D721Med (cell line): Measurements from ENCODE around the gene SGK2.

ENCODE experiments used
- DNase-seq: peaks from one replicate; pipeline ENCODE4 v3.0.0; 2011; ENCODE audit warnings: low spot score; ENCODE audit not compliant: insufficient read length
- FAIRE-seq: peaks from 2 replicates; lab custom pipeline; 2011; peaks lifted over from hg19 to GRCh38; lab: Jason Lieb, UNC
- TF ChIP-seq, protein P1 (sequence below): IDR thresholded peaks from 2 replicates; pipeline ENCODE4 v1.5.1; 2012; ENCODE audit warnings: mild to moderate bottlenecking, control low read depth; ENCODE audit not compliant: insufficient read depth; ENCODE audit errors: missing control alignments

SGK2 gene

GRCh38 chr20:43536041-43536816 is 22.6 kb upstream of the SGK2 start:
- DNase-seq (no peak), FAIRE-seq (no peak)
- TF ChIP-seq, protein P1, sequence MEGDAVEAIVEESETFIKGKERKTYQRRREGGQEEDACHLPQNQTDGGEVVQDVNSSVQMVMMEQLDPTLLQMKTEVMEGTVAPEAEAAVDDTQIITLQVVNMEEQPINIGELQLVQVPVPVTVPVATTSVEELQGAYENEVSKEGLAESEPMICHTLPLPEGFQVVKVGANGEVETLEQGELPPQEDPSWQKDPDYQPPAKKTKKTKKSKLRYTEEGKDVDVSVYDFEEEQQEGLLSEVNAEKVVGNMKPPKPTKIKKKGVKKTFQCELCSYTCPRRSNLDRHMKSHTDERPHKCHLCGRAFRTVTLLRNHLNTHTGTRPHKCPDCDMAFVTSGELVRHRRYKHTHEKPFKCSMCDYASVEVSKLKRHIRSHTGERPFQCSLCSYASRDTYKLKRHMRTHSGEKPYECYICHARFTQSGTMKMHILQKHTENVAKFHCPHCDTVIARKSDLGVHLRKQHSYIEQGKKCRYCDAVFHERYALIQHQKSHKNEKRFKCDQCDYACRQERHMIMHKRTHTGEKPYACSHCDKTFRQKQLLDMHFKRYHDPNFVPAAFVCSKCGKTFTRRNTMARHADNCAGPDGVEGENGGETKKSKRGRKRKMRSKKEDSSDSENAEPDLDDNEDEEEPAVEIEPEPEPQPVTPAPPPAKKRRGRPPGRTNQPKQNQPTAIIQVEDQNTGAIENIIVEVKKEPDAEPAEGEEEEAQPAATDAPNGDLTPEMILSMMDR, result no peak

DNA sequence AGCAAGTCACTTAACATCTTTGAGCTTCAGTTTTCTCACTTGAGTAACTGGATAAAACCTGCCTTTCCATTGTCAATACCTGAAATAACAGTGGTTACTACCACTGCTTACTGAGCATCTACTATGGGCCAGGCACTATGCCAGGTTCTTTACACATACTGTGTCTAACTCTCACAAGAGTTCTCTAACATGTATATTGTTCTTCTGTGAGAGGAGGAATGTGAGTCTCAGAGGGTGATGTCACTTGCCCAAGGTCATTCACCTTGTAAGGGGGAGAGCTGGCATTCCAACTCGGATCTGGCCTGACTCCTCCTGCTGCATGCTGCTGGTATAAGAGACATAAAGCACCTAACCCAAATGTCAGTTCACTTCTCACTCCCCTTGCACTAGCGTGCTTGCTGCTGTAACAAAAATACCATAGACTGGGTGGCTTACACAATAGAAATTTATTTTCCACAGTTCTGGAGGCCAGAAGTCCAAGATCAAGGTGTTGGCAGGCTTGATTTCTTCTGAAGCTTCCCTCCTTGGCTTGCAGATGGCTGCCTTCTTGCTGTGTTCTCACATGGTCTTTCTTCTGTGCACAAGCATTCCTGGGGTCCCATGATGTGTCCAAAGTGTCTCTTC is 21.9 kb upstream of the SGK2 start:
- FAIRE-seq (no peak), DNase-seq (no peak)
- TF ChIP-seq, protein P1, result no peak

DNA sequence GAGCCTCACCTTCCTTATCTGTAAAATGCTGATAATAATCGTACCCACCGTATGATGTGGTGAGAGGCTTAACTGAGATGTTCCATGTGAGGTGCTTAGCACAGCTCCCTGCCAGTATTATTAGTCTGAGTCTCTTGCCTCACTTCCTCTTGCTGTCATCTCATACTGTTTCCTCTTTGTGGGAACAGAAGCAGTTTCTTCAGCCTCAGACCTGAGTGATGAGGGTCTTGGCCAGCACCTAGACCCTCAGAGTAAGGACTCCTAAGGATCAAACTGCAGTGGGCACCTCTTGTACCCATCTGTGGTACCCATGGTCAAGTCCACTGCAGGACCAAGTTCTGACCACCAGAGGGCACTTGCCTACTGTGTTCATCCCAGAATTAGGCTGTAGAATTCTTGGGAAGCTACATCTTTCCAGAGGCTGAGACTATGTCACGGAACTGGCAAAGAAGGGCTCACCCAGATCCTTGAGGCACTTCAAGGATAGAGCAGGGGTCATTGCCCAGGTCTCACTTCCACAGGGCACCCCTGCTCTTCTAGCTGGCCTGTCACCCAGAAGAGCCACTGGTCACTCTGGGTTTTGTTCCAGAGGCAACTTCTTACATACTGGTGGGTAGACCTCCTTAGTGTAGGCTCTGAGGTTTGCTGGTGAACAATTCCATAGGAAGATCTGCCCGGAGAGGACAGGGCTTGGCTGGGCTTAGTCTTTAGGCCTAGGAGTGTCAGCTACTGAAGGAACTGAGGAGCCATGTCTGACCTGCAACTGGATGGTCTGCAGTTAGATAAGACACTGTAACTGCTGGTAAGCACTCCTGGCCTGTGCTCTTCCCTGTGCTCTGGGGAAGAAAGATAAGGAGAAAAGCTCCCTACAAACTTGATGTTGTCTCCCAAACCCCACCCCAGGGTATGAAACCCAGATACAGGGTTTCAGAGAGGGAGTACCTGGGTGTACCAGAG is 20.6 kb upstream of the SGK2 start:
- DNase-seq, result peak; percentile 47
- TF ChIP-seq, protein P1, result peak; percentile 83
- FAIRE-seq, result no peak

DNA sequence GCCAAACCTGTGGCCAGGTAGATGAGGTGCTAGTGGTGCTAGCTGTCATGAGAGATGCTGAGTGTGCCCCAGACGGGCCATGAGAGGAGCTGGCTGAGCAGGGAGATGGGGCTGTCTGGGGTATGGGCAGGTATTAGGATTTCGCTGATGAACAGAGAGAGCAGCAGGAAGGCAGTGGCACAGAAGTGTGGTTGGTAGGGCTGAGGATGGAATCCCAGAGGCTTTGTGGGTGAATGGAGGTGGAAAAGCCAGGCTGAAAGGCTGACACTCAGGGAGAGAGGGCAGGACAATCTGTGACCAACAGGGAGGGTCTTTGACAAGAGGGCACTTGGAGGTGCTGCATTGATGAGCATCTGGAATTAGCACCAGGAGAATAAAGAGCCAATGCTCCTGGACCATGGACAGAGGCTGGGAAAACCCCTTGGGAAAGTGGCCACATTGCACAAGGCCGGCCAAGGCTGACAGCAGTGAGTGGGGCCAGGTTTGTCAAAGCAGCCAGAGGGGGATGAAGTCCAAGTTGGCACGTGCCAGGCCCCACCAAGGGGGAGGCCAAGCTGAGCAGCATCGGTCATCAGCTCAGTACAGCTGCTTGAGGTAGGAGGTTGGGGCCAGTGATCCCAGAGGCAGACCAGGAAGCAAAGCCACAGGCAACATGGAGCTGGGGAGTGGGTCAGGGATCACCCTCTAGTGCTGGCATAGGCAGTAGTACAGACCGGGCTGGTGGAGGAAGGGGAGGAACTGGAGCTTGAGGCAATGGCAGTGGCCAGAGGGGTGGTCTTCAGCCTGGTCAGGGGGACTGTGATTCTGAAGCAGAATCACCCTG is 19.7 kb upstream of the SGK2 start:
- no peak for DNase-seq
- TF ChIP-seq, protein P1, result no peak
- FAIRE-seq, result no peak

GRCh38 chr20:43539975-43540672 is 18.7 kb upstream of the SGK2 start:
- no peak for FAIRE-seq
- TF ChIP-seq, protein P1, result no peak
- DNase-seq, result no peak

GRCh38 chr20:43540673-43541060 is 18.2 kb upstream of the SGK2 start:
- FAIRE-seq (no peak), DNase-seq (no peak)
- TF ChIP-seq, protein P1, result no peak
